Upper lobe of right lung (tissue), 1 donor: ENCODE measurements around the gene NIN. TPM values are rescaled to one million over a fixed set of nuclear protein-coding genes. Genes with fewer than 3 reads are reported as not detected.

Experiments used
- ATAC-seq: fragments of 200-7000 bp; cut with Tn5 transposase; one replicate; pipeline ENCODE4 v1.9.1; 2020; ENCODE audit warnings: mild to moderate bottlenecking, moderate library complexity
- DNase-seq: peaks from one replicate; pipeline ENCODE4 v3.0.0-alpha.2; 2020
- H3K27ac ChIP-seq: fragments of 200-600 bp; one replicate; pipeline ENCODE4 v1.8.0; 2022
- H3K27me3 ChIP-seq: fragments of 200-600 bp; one replicate; pipeline ENCODE4 v1.8.0; 2022; ENCODE audit warnings: mild to moderate bottlenecking
- H3K36me3 ChIP-seq: fragments of 200-600 bp; one replicate; pipeline ENCODE4 v1.8.0; 2022
- H3K4me1 ChIP-seq: fragments of 200-600 bp; one replicate; pipeline ENCODE4 v1.8.0; 2022
- H3K4me3 ChIP-seq: fragments of 200-600 bp; one replicate; pipeline ENCODE4 v1.8.0; 2022; ENCODE audit warnings: mild to moderate bottlenecking
- H3K9me3 ChIP-seq: fragments of 200-600 bp; one replicate; pipeline ENCODE4 v1.8.0; 2022
- intact Hi-C: fragments of 100-400 bp; cut with DNase I; formaldehyde crosslinking; loops from one replicate; pipeline ENCODE4 v1.11.0; 2022
- total RNA-seq: library from RNA; stranded (reverse); fragmentation: NEBNext Ultra II Directional; extraction: Animal tissue kit (Norgen Biotek cat#: 25700); gene quantifications from one replicate; pipeline ENCODE4 v1.2.1, GENCODE V29; 2021
- TF ChIP-seq, protein P1 (sequence below): fragments of 200-600 bp; IDR thresholded peaks from one replicate; pipeline ENCODE4 v1.8.0; 2022; ENCODE audit warnings: antibody characterized with exemption
- donor health status: DM: no; HTN: yes; CAD: no; lungs with severe emphysema.

NIN gene
- total RNA-seq, 1 donor from 2014 or later, result 37.5 TPM

DNA sequence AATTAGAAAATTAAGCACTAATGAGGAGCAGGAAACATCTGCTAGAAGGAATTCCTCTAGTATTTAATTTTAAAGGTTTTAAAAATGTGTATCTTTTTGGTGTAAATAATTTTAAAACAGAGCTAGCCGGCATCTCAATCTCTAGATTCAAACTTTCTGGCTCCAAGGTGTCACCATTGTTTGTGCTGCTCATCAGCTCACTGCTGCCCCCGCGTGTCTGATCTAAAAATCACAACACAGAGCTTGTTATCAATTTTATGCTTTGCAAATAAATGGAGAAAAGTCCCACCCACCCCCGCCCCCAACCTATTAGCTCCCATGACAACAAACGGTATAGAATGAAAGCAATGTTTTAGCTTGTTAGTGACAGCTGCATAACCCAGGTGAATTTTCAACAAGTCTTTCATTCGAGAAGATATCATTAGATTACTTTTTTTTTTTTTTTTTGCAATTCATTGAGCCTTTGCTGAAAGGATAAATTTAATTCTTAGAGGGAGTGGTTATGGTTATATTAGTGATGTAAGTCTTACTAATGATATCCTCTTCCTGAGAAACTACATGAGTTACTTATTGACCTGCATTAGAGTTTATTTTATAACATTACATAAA lies 29.6 kb upstream of the NIN start:
- Histone ChIP-seq H3K4me3 (peak overlapping the region; percentile 62), H3K27ac (no peak overlapping the region), H3K27me3 (no peaks in the 10 kb centered on the region), H3K9me3 (no peaks in the 10 kb centered on the region), H3K4me1 (peaks cover 8% of the 10 kb centered on the region), H3K36me3 (no peaks in the 10 kb centered on the region)
- intact Hi-C loops, result no loop called here
- DNase-seq (peak; percentile 78), ATAC-seq (peak; percentile 85)
- TF ChIP-seq, protein P1, sequence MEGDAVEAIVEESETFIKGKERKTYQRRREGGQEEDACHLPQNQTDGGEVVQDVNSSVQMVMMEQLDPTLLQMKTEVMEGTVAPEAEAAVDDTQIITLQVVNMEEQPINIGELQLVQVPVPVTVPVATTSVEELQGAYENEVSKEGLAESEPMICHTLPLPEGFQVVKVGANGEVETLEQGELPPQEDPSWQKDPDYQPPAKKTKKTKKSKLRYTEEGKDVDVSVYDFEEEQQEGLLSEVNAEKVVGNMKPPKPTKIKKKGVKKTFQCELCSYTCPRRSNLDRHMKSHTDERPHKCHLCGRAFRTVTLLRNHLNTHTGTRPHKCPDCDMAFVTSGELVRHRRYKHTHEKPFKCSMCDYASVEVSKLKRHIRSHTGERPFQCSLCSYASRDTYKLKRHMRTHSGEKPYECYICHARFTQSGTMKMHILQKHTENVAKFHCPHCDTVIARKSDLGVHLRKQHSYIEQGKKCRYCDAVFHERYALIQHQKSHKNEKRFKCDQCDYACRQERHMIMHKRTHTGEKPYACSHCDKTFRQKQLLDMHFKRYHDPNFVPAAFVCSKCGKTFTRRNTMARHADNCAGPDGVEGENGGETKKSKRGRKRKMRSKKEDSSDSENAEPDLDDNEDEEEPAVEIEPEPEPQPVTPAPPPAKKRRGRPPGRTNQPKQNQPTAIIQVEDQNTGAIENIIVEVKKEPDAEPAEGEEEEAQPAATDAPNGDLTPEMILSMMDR, result peak; percentile 81

DNA sequence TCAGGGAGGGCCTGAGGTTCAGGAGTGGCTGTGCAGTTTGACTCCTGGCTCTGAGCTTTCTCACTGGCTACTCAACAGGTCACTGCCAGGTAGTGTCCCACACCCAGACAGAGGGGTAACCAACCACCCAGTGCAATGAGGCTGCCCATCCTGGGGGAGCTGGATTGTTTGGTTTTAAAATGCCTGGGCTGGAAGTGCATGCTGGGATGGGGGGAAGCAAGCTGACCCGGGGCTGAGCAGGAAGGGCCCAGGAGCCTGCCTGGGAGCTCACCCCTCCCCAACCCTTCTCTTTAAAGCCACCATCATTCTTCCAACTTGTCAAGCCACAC lies 28.3 kb upstream of the NIN start:
- H3K9me3 ChIP-seq, result no peaks in the 10 kb centered on the region
- H3K27me3 ChIP-seq, result no peaks in the 10 kb centered on the region
- intact Hi-C loops, result no loop called here
- DNase-seq (no peak), ATAC-seq (peak; percentile 10)
- H3K27ac ChIP-seq, result no peak overlapping the region
- H3K4me1 ChIP-seq, result peaks cover 6% of the 10 kb centered on the region
- no peaks in the 10 kb centered on the region for H3K36me3 ChIP-seq
- TF ChIP-seq, protein P1, result no peak
- peak overlapping the region; percentile 62 for H3K4me3 ChIP-seq

DNA sequence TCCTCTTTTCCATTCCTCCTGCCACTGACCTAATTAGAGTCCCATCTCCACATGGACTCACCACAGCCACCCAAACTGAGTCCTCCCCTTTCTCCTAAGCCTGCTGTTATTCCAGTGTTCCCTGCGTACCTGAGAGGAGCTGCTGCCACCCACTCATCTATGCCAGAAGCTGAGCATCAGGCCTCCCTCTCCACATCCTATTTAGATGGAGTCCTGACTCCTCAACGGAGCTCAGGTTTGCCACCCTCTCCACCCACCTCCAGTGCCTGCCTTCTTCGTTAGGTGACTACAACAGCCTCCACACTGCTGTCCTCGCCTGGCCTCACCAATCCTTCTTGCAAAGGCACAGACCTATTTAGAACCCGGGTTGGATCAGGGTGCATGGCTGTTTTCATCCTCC lies 25.7 kb upstream of the NIN start:
- no peak overlapping the region for H3K4me3 ChIP-seq
- H3K4me1 ChIP-seq, result peaks cover 6% of the 10 kb centered on the region
- intact Hi-C loops, result no loop called here
- DNase-seq (no peak), ATAC-seq (no peak)
- H3K27ac ChIP-seq, result no peak overlapping the region
- H3K9me3 ChIP-seq, result no peaks in the 10 kb centered on the region
- no peaks in the 10 kb centered on the region for H3K36me3 ChIP-seq
- TF ChIP-seq, protein P1, result no peak
- H3K27me3 ChIP-seq, result no peaks in the 10 kb centered on the region

DNA sequence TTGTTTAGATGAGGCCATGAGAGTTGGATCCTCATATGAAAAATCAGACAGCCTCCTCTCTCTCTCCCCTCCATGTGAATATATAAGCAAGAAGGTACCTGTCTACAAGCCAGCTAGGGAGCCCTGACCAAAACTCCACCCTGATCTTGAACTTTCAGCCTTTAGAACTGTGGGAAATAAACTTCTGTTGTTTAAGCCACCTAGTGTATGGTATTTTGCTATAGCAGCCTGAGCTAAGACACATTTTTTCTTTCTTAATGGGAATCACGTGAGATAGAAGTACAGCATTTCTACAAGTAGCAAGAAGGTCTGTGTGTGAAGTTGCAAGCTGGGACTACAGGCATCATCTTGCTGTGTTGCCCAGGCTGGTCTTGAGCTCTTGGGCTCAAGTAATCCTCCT lies 24.6 kb upstream of the NIN start:
- Histone ChIP-seq H3K36me3 (no peaks in the 10 kb centered on the region), H3K27me3 (no peaks in the 10 kb centered on the region), H3K4me3 (no peak overlapping the region), H3K27ac (no peak overlapping the region), H3K9me3 (no peaks in the 10 kb centered on the region), H3K4me1 (peaks cover 6% of the 10 kb centered on the region)
- TF ChIP-seq, protein P1, result no peak
- intact Hi-C loops, result no loop called here
- ATAC-seq (no peak), DNase-seq (no peak)

DNA sequence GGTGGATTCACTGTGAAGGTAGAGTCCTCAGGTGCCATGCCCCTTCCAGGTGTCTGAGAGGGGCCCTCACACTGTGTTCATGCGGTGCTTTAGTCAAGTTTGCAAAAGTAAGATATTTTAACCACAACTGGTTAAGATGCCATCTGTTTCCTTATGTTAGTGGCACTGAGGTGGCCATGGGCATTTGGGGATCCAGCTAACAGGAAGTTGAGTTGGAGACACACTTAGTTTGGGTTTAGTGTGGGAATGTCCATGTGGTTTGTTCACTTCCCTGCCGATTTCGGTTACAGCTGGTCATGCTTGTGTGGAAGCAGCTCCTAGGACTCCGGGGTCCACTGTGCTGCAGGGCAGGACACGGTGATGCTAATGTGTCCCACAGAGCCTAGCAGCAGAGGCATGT lies 23.6 kb upstream of the NIN start:
- H3K27me3 ChIP-seq, result no peaks in the 10 kb centered on the region
- no peak overlapping the region for H3K4me3 ChIP-seq
- intact Hi-C loops, result no loop called here
- no peak overlapping the region for H3K27ac ChIP-seq
- no peaks in the 10 kb centered on the region for H3K9me3 ChIP-seq
- ATAC-seq, result no peak
- no peak for DNase-seq
- no peaks in the 10 kb centered on the region for H3K36me3 ChIP-seq
- TF ChIP-seq, protein P1, result no peak
- peaks cover 4% of the 10 kb centered on the region for H3K4me1 ChIP-seq

DNA sequence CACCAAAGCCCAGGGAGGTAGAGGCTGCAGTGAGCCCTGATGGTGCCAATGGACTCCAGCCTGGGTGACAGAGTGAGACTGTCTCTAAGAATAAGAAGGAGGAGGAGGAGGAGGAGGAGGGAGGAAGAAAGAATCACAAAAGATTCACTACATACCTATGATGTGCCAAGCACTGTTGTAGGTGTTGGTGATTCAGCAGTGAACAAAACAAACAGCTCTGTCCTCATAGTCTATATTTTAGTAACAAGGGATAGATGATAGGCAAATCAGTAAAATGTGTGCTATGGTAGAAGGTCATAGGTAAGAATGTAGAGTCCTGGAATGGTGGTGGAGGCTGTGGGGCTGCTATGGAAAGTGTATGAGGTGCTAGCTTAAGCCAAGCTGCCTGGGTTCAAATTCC lies 22.9 kb upstream of the NIN start:
- Histone ChIP-seq H3K36me3 (no peaks in the 10 kb centered on the region), H3K4me3 (no peak overlapping the region), H3K27me3 (no peaks in the 10 kb centered on the region), H3K4me1 (no peaks in the 10 kb centered on the region), H3K27ac (no peak overlapping the region), H3K9me3 (no peaks in the 10 kb centered on the region)
- intact Hi-C loops, result no loop called here
- ATAC-seq (no peak), DNase-seq (no peak)
- TF ChIP-seq, protein P1, result no peak
